GM19463 (cell line): ENCODE data around the gene KTI12.
"Not testable (repeated sequence)": the region's sequence is repeated elsewhere in the genome, so short reads cannot be mapped to it uniquely, and the experiment has no call there.

Experiments used
- ATAC-seq: cut with Tn5 transposase; IDR thresholded peaks from one replicate; pipeline ENCODE4 v1.9.1; 2021; ENCODE audit warnings: mild to moderate bottlenecking, moderate library complexity; ENCODE audit not compliant: unreplicated experiment

The KTI12 gene

DNA sequence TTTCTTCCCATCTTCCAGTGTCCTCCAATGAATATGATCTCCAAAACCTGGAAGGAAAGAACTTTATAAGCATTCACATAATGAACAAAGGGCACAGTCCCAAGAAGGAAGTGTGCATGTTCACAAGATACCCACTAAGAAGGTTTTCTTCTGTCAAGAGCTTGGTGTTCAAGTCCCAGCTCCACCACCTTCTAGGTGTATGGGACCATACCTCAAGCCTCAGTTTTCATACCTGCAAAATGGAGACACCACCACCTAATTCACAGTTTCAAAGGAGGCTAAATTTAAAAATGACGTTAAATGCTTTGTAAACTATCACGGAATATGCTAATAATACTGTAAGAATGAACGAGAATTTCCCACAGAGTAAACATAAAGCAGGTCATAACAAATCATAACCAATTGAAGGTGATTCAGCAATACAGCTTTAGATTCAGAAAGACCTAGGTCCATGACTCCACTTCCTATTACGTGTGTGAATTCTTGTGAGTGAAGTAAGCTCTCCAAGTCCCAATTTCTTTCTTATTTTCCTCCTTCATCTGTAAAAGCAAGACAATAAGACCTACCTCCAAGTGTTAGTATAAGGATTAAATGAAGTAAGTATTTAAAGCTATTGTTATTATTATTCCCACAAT, 8.1 kb upstream of the KTI12 start:
- no peak for ATAC-seq

DNA sequence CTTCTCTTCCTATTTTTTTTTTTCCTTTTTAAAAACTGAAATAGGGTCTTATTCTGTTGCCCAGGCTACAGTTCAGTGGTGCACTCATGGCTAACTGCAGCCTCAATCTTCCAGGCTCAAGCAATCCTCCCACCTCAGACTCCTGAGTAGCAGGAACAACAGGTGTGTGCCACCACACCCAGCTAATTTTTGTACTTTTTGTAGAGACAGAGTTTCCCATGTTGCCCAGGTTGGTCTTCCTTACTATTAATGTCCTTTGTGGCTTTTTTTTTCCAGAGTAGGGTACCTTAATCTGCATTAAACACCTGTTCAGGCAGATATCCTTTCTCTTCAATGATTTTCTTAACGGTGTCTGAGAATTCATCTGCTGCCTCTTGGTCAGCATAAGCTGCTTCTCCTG, 4.3 kb upstream of the KTI12 start:
- ATAC-seq: no peak

DNA sequence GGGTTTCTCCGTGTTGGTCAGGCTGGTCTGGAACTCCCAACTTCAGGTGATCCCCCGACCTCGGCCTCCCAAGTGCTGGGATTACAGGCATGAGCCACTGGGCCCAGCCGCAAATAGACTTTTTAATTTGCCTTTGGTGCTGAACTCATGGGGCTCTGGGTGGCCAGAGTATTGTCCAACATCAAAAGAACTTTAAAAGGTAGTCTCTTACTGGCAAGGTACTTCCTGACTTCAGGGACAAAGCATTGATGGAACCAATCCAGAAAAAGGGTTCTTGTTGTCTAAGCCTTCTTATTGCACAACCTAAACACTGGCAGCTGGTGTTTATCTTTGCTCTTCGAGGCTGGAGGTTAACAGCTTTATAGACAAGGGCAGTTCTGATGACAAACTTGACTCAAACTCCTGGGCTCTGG, 3.8 kb upstream of the KTI12 start:
- no peak for ATAC-seq

DNA sequence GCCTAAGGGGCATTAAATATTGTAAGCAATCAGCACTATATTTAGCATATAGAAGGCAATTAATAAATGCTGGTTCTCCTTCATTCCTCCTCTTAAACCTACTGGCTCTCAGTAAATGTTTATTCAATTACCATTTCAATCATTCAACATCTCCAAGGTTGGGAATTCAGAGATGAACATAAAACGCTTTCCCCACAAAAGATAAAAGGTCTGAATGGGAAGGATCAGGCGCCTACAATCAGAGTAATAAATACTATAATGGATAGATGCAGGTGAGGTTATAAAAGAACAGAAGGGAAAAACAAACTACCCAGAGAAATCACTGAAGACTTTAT, 407 bp upstream of the KTI12 start:
- no peak for ATAC-seq

DNA sequence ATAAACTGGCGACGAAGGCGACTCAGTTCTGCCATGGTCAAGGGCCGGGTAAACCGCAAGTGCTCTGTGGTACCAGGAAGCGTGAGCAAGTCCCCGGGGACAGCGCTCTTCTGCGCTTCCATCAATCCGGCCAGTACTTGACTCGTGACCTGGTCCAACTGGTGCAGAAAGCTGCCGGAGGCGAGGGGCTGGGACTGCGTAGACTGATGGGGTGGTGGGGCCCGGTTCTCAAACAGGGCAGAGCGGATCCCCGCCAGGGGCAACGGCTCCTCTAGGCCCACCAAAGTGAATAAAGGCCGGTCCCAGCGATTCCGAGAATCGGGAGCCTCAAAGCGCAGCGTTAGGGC, 852 bp downstream of the KTI12 start:
- ATAC-seq: peak; percentile 39

DNA sequence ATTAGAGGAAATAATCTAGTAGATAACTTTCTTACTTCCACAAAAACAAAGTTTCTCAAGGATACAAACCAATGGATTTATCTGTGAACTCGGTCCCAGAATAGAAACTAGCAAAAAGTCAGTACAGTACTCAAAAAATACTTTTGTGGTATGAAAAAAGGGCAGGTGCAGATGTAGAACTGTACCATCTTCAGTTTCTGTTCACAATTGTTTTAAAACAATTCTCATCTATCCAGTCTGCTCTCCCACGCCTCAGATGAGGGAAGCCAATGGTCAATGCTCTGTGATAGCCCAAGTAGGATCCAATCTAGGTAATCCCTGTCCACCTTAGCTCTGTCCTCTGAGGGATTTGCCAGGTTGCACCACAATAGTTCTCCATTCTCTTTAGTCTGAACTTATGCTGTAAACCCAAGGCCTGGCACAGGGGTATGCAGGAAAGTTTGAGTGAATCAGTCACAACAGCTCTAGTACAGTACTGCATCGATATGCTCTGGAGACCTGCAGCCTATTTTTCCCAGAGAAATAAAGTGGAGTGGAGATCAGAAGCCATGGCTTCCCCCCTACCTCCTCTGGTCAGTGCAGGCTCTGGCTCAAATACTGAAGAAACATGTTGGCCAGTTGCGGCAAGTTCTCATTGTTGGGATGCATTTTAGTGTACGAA, 1.4 kb downstream of the KTI12 start:
- peak; percentile 14 for ATAC-seq

DNA sequence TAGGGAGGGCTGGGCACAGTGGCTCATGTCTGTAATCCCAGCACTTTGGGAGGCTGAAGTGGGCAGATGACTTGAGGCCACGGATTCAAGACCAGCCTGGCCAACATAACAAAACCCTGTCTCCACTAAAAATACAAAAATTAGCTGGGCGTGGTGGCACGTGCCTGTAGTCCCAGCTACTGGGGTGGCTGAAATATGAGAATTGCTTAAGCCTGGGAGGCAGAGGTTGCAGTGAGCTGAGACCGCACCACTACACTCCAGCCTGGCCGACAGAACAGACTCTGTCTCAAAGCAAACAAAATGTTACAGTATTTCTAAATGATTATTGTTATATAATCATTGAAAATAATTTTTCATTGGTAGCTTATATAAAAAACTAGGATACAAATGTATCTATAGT, 4.8 kb downstream of the KTI12 start:
- ATAC-seq: not testable (repeated sequence)

DNA sequence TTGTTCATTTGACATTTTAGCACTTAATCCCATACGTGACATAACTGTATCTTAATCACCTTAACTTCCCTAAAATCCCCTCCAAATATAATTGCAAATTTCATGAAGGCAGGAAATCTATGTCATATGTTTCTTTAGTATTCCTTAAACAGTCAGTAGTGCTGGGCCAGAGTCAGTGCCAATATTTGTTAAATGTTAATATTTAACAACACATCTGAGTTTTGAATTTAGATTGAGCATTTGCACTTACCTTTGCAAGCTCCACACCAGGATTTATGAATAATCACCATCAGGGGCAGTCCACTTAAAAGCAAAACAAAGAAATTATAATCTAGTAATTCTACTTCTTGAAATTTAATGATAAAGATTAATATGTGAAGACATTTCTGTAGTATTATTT, 5.3 kb downstream of the KTI12 start:
- no peak for ATAC-seq

DNA sequence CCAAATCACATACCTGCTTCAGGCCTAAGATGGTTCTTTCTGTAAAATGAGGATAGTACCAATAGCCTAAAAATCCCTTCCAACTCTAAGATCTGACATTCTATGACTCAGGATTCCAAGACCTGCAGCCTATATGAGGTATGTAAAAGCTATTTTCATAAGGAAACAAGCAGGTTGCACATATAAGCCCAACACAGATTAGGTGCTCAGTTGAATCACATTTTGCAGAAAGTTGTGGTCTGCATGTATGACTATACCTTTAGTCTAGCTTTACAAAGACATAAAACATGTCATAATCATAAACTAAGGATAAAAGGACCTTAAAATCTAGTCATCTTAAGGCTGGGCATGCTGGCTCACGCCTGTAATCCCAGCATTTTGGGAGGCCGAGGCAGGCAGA, 7.3 kb downstream of the KTI12 start:
- no peak for ATAC-seq

DNA sequence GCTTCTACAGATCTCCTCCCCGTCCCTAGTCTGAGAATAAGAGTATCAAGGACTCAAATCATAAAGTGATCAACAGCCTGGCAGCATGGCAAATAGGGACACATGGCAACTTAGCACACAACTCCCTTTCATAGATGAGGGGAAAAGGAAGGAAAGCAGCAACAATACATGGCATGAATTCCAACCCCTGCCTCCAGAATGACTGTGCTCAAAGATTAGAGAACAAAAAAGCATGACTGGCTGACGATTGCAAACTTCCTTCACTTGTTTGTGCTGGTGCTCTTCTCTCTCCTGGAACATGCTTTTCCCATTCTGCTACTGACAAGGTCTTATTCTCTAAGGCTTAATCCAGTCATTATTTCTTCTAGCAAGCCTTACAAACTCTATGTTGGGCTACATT, 11.5 kb downstream of the KTI12 start:
- ATAC-seq: no peak

DNA sequence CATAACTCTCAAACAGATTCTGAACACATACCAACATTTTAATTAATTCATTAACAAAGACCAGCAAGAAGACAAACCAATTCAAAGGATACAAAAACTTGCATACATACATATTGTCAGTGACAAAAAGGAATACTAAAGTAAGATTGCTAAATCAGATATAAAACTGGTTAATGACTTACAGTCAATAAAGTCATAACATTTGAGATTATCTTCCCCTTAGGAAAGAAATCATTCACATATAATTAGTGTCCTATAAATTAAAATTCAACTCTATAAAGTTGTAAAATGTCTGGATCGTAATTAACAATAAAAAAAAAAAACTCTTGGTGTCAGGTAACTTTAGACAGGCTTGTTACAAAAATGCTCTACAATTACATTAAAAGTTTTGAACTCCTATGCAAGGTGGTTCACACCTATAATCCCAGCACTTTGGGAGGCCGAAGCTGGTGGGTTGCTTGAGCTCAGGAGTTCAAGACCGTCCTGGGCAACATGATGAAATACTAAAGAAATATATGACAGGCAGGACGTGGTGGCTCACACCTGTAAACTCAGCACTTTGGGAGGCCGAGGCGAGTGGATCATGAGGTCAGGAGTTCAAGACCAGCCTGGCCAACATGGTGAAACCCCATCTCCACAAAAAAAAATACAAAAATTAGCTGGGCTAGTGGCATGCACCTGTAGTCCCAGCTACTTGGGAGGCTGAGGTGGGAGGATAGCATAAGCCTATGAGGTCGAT, 25.4 kb downstream of the KTI12 start:
- no peak for ATAC-seq

DNA sequence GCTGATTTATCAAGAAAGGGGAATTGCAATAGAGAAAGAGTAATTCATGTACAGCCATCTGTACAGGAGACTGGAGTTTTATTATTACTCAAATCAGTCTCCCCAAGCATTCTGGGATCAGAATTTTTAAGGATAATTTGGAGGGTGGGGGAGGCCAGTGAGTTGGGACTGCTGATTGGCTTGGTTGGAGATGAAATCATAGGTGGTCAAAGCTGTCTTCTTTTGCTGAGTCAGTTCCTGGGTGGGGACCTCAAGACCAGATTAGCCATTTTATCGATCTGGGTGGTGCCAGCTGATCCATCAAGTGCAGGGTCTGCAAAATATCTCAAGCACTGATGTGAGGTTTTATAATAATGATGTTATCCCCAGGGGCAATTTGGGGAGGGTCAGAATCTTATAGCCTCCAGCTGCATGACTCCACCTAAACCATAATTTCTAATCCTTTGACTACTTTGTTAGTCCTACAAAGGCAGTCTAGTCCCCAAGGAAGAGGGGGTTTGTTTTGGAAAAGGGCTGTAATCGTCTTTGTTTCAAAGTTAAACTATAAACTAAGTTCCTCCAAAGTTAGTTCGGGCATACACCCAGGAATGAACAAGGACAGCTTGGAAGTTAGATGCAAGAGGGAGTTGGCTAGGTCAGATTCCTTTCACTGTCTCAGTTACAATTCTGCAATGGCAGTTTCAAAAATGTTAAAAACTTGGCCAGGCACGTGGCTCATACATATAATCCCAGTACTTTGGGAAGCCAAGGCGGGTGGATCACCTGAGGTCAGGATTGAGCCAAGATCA, 26.2 kb downstream of the KTI12 start:
- ATAC-seq: no peak

DNA sequence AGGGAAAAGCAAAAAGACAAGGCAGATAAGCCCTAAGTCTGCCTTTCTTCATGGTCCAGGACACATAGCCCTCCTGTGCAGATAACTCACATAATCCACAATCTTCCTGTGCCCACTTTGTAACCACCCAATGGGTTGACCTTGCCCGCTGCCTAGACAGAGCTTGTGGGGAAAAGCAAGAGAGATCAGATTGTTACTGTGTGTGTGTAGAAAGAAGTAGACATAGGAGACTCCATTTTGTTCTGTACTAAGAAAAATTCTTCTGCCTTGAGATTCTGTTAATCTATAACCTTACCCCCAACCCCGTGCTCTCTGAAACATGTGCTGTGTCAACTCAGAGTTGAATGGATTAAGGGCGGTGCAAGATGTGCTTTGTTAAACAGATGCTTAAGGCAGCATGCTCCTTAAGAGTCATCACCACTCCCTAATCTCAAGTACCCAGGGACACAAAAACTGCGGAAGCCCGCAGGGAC, 27.5 kb downstream of the KTI12 start:
- not testable (repeated sequence) for ATAC-seq

DNA sequence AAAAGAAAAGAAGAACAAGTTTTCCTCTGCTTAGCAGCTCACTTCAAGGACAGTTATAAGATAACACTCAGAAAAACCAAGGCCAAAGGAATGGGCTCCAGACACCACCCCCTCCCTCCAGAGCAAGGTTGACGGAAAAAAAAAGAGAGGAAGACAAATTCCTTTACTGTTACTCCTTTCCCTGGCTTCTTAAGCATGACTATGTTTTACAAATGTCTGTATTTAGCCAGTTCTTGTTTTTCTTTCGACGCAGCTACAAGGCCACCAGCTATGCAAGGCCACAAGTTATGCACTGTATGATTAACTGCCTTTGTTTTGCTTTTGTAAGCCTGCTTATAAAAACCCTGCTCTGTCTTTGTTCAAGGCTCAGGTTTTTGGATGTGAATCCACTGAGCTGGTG, 28.1 kb downstream of the KTI12 start:
- ATAC-seq: not testable (repeated sequence)

DNA sequence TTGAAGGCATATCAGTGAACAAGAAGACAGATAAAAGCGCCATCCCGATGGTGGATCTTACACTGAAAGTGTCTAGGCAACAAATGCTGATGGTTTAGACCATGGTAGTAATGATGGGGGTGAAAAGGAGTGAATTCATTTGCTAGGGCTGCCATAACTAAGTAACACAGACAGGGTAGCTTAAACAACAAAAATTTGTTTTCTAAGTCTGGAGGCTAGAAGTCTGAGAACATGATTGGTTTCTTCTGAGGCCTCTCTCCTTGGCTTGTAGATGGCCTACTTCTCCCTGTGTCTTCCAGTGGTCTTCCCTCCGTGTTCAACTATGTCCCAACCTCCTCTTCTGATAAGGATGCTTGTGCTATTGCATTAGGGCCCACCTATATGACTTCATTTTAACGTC, 29.7 kb downstream of the KTI12 start:
- no peak for ATAC-seq

DNA sequence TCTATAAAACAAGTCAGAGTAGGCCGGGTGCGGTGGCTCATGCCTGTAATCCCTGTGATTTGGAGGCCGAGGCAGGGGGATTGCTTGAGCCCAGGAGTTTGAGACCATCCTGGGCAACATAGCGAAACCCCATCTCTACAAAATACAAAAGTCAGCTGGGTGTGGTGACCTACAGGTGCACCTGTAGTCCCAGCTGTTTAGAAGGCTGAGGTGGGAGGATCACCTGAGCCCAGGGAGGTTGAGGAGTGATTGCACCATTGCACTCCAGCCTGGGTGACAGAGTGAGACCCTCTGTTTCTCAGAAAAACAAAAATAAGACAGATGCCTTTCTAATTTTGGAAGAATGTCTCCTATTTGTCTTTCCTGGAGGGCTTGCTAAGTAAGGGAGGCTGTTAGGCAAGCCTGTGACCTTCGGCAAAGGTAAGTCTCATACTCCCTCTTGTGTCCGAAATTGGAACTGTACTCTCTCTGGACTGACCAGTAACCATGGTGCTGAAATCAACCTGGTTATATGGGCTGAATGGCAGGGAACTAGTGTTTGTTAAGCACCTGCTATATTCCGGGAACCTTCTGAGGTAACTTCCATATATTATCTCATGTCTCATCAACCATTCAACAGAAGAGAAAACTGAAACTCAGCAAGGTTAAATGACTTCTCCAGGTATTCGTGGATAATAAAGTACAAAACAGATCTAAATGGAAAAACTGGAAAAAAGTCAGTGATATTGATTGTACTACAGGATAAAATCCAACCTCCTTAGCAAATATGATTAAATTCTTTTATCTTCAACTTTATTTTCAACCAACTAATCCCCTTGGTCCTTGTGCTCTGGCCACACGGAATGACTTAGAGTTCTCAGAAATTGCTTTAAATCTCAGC, 31.3 kb downstream of the KTI12 start:
- ATAC-seq: peak; percentile 66

DNA sequence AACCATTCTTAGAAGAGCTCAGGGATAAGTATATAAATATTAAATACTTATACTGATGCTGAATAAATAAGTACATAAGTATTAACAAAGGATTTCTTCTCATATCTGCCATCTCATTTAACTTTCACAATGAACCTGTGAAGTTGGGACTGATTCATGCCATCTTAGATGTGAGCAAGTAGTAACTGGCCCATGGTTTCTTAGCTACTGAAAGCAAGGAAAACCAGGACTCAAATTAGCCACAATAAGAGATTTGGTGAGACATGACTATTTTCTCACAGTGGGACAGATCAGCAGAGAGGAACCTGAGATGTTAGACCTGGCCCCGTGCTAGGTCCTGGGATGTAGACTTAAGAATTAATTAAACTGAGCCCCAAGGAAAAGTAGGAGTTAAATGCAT, 34.9 kb downstream of the KTI12 start:
- no peak for ATAC-seq

DNA sequence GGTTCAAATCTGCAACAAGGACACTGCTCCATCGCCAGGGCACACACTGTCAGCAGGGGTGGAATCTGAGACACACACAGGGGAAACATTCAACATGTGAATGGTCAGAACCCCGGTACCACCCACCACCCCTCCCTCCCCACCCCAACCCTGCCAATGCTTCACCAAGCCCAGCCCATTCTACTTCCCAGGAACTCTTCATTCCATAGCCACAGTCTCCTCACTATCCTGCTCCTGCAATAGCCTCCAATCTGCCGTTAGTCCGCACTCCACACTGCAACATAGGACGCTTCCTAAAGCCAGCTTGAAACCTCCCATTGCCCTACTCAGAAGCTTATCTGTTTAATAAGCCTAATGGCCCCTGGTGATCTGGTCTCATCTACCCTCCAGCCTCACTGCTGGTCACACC, 35.6 kb downstream of the KTI12 start:
- no peak for ATAC-seq

DNA sequence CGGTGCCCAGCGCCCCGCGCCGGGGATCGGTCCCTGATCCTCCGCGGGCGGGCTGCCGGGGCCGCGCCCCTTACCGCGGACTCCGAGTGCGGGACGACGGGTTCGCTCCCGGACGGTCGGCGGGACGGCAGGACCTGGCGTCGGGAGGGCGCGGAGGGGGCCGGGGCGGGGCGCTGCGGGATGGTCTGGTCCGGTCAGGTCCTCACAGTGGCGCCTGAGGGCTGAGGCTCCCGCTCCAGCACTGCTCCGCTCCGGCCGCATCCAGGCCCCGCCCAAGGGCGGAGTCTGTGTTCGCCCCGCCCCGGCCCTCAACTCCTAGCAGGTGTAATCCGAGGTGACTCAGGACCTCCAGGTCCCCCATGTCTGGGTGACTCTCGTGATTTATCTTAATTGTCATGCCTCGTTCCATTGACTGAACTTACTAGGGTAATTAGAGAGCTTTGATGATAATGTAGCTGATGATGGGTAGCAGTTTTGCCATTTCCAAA, 43.1 kb downstream of the KTI12 start, which contains the start of gene RAB3B:
Gene RAB3B (minus strand): TSS at position 223 of the 488 bp plus-strand sequence. CDS start 13,583 bp downstream, outside the sequence.
- ATAC-seq: peak; percentile 98
